Measurements from ENCODE around the gene TENT4A.

Gene TENT4A

GRCh38 chr5:6750142-6750840 lies 37.1 kb downstream of the TENT4A start:
- DNase-seq (ENCODE audit: low read depth in 2 of 2): no peak

DNA sequence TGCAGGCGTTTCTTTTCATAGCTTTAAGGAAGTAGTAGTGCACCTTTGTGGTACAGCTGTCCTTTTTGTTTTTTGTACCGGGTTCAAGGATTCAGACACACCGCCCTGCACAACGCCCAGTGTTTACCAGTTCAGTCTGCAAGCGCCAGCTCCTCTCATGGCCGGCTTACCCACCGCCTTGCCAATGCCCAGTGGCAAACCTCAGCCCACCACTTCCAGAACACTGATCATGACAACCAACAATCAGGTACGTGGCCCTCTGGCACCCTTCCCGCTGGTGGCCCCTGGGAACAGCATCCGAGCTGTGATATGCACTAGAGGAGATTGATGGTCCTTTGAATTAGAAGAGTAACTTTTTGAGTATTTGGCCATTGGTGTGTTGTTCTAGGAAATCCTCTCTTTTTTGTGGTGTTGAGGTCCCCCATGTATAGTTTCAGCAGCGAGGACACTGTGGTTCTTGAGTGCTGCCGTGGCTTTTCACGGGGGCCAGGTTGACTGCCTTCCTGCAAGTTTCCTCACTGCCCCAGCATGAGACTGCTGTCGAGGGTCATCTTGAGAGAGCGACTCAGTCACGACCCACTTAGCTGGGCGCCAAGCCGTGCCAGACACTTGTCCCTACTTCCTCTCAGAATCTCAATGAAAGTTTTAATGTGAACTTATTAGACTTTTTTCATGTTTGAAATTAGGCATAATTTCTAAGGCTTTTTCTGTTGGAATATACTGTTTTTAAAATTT lies 37.9 kb downstream of the TENT4A start:
- DNase-seq (ENCODE audit: low read depth in 2 of 2): no peak

GRCh38 chr5:6752236-6752635 lies 39.0 kb downstream of the TENT4A start:
- DNase-seq (ENCODE audit: low read depth in 2 of 2): no peak

DNA sequence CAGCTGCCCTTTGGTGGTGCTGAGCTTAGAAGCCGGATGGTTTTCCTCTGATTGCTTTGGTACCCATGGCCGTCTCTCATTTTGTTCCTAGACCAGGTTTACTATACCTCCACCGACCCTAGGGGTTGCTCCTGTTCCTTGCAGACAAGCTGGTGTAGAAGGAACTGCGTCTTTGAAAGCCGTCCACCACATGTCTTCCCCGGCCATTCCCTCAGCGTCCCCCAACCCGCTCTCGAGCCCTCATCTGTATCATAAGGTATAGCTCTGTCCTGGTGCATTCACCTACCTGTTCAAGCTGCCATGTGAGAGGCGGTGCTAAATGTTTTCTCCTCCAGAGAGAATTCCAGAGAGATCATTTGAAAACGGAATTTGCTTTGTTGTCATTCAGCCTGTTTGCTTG lies 39.5 kb downstream of the TENT4A start:
- DNase-seq (ENCODE audit: low read depth in 2 of 2): no peak

DNA sequence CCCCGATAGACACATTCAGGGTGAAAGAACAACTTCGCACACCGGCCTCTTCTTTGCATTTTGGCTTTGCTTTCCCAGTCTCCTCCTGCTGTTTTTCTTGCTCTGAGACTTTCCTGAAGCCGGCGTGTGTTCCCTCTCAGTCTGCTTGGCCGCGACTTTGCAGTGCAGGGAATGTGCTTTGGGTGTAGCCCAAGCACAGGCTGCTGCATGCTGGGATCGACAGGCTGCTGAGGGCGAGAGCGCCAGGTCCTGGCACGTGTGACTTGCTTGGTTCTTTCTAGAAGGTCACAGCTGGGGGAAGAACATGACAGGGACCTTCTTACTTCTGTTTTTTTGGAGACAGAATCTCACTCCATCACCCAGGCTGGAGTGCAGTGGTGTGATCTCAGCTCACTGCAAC lies 40.6 kb downstream of the TENT4A start:
- no peak for DNase-seq (ENCODE audit: low read depth in 2 of 2)

- no peak for DNase-seq (ENCODE audit: low read depth in 2 of 2)
Observed at GRCh38 chr5:6754766-6755165, 41.5 kb downstream of the TENT4A start.

DNA sequence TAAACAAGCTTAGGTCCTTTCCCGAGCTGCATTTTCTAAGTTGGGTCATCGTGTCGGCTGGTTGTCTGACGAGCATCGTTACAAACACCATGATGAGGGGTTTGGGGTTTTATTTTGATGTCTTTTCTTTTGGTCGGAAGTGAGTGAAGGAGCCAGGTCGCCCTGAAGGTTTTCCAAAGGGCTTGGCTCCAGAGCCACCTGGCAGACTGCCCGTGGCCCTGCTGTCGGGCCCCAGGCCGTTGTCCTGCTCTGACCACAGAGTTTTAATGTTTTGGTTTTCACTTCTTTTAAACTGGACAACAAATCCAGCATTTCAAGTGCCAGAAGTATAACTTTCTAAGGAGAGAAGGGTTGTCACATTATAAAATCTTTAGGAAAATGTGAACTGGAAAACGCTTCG lies 42.3 kb downstream of the TENT4A start:
- no peak for DNase-seq (ENCODE audit: low read depth in 2 of 2)

DNA sequence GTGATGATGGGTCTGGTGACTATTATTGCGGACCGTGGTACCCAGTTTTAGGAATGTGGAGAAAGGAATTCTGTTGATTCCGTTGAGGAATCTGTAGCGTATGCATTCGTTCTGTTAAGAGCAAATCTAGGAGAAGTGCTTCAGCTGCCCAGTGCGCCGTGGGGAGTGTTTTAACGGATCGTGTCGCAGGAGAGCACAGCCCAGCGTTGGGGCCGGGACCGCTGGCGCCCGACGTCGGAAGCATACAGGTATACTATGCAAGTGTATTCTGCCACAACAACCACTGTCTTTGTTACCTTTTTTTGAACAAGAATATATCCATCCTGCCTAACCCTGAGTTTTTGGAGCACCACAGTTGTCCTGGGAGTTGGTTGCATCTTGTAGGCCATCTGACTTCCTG lies 42.7 kb downstream of the TENT4A start:
- DNase-seq (ENCODE audit: low read depth in 2 of 2): no peak

DNA sequence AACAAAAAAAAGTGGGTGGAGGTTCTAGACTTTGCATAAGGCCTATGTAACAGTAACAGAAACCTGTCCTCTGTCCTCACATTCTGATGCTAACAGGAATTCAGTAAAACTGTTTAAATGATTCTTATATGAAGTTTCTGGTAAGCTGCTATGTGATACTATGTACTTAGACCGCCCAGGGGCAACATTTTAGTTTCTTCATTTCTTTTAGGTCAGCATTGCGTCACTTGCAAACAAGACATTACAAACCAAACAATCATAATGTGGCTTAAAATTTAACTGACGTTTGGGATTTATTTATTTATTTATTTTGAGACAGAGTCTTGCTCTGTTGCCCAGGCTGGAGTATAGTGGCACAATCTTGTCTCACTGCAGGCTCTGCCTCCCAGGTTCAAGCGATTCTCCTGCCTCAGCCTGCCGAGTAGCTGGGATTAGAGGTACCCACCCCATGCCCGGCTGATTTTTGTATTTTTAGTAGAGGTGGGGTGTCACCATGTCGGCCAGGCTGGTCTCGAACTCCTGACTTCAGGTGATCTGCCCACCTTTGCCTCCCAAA lies 44.3 kb downstream of the TENT4A start:
- no peak for DNase-seq (ENCODE audit: low read depth in 2 of 2)

DNA sequence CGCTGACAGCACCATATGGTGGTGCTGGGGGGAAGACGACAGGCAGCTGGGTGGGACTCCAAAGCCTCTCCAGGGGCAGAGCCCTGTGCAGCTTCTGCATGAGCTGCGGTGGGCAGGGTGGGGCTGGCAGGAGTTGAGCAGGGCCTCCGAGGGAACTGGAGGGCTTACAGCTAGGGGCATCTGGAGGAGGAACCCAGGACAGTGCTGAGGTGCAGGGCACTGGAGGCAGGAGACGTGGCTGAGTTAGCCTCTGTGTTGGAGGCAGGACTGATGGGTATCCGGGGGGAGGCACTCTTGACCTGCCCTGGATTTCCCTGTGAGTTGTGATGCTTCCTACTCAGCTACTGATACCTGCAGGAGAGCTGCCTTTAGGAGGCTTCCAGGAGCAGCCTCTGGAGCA lies 45.0 kb downstream of the TENT4A start:
- DNase-seq (ENCODE audit: low read depth in 2 of 2): no peak

GRCh38 chr5:6758706-6759105 lies 45.5 kb downstream of the TENT4A start:
- no peak for DNase-seq (ENCODE audit: low read depth in 2 of 2)

DNA sequence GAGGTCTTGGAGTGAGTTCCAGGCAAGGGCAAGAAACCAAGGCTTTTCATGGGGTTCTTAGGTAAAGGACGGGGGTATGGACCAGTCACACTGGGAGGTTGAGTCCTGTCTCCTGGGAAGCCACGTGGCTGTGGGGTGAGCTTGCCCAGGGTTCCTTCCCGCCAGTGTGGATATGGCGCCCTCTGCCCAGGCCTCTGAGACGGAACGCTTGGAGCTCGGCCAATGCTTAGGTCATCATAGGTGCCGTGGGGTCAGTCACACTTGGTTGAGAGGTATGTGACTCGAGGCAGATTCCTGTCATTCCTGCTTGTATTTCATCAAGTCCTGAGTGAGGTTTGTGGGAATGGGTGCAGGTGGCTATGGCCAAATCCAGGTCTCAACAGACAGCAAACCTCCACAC lies 46.2 kb downstream of the TENT4A start:
- DNase-seq (ENCODE audit: low read depth in 2 of 2): no peak

- no peak for DNase-seq (ENCODE audit: low read depth in 2 of 2)
Observed at GRCh38 chr5:6759983-6760382, 46.8 kb downstream of the TENT4A start.

DNA sequence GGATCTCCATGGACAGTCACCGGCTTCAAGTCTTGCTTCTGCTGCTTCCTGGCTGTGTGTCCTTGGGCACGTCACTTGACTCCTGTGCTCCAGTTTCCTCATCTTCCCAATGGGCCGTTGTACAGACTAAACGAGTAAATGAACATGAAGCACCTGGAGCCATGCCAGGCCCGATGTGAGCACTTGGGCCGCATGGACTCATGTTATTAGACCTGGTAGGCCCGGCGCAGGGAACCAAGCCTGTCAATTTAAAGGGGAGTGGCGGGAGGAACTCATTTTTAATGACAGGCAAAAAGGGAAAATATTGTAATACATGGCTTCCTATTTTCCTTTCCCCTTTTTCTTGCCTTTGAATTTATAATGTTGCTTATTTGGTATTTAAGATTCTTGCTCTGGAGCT lies 47.5 kb downstream of the TENT4A start:
- DNase-seq (ENCODE audit: low read depth in 2 of 2): no peak

DNA sequence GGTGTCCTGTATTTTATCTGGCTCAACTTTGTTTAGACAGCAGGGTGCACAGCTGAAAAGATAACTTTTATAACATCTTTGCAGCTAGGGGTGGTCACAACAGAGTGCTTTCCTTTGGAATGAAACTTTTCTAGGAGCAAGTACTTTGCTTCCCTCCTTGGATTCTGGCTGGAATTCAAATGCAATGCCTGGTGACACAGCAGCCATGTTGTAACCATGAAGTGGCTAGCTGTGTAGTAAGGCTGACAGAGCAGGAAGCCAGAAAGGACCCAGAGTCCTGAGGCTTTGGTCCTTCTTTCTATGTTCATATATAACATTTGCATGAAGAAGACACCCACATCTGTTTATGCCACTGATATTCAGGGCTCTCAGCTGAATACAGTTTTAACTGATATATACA lies 48.1 kb downstream of the TENT4A start:
- no peak for DNase-seq (ENCODE audit: low read depth in 2 of 2)

GRCh38 chr5:6762116-6762515 lies 48.9 kb downstream of the TENT4A start:
- DNase-seq (ENCODE audit: low read depth in 2 of 2): no peak

DNA sequence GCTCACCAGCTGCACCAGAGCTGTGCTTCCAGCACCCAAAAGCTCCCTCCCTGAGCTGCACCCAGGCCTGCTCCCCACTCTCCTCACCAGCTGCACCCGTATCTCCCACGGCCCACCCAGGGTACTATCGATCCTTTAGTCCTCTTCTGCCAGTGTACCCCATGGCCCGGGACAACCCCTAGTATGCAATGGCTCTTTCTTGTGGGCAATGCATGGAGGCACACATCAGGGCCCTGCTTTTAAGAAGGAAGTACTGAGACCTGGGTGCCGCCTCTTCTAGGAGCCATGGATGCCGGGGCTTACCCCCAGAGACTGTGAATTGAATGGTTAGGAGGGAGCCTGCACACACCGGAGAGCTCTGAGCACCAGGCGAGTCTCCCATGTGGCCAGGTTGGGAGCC lies 49.5 kb downstream of the TENT4A start:
- DNase-seq (ENCODE audit: low read depth in 2 of 2): no peak

DNA sequence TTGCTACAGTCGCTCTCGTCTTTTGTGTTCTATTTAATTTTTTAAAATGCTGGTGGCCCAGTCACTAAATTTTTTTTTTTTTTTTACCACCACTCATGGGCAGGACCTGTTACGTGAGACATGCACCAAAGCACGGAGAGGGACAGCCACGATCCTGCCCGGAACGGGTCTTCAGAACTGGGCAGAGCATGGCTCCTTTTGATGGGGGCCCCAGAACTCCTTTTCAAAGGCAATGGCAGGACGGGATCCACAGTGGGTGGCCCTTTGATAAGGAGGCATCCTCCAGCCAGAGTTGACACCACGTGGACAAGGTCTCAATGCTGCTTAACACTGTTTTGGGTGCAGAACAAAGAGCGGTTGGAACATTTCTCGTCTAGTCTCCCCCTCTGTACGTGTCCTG lies 50.0 kb downstream of the TENT4A start:
- DNase-seq (ENCODE audit: low read depth in 2 of 2): no peak

DNA sequence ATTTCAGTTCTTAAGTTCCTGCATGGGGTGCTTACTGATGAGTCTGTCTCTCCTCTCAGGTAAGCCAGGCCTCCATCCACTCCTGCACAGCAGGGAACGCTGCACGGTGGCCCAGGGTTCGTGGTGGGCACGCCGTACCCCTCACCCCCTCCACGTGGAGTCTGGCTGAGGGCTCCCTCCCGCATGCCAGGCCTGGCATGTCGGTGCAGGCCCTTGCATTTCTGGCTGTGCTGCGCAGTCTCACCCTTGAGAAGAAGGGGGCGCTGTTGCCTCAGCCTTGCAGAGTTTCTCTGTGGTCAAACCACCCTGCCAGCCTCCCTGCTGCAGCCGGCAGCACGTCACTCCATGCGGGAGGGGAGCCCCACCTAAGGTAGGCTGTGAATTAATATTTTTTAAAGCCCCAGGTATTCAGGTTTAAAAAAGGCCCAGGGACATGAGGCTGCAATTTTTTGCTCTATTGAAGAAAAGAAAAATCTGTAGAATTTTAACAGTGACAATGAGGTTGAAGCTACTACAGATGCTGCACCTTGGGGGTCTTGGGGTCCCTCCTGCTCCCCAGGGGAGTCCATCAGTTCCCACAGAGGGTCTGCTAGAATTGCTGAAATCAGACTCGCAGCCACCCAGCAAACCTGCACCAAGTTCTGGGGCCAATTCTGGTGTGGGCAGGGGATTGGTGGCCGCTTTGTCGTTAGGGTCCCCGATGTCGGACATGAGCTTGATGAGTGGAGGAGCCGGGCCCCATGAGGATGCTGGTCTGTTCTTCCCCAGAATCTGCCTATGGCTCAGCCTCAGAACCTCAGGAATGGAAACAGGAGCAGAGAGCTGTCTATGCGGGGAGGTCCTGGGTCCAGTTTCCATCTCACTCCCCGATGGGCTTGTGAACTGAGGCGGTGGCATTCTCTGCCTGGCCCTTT lies 52.6 kb downstream of the TENT4A start:
- DNase-seq (ENCODE audit: low read depth in 2 of 2): peak; percentile 40 to 69

DNA sequence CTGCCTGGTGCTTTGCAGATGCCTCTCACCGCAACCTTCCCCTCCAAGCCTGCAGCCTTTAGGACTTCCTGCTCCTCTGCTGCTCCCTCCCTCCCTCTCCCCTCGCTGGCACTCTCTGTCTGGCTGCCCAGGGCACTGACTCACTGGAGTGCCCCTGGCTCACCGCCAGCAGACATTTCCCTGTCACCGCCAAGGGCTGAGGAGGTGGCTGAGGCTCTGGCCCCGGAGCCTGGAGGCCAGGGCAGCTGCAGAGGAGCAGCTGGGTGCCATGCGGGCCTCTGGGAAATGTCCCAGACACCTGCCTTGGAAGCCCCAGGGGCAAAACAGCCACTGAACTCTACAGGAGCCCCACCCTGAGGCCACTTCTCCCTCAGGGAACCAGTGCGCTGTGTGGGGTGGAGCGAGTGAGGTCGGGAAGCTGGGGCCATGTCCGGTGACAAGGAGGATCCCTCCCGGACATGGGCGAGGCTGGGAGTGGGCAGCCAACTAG lies 53.4 kb downstream of the TENT4A start:
- peak; percentile 9 to 26 for DNase-seq (ENCODE audit: low read depth in 2 of 2)

DNA sequence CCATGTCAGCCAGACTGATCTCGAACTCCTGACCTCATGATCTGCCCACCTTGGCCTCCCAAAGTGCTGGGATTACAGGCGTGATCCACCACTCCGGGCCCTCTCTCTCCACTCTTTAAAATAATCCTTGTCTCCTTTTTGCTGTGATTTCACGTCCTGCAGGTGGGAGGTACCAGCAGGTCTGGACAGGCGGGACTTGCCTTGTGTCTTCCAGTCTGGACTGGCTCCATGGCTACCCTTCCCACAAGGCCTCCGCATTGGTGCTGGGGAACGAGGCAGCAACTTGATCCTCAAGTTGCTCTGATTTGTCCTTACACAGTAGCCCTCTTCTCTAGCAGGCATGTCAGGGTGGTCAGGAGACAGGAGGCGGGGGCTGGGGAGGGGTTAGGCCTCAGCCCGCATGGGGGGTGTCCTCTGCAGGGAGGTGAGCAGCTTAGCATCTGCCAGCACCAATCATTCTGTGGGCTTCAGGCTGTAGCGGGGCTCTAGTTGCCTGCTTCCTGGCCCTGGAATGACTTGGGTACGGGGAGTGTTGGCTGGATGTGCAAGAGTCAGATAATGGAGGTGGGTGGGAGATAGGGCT lies 54.3 kb downstream of the TENT4A start:
- no peak for DNase-seq (ENCODE audit: low read depth in 2 of 2)
